MCF 10A (cell line): ENCODE results near the gene FOXP1. TPM values are rescaled to one million over a fixed set of nuclear protein-coding genes. Genes with fewer than 3 reads are reported as not detected.

Source experiments
- BruUV-seq: library from RNA; stranded (reverse); fragments of 400-500 nt; replicated peaks from 2 replicates; lab custom pipeline; 2021; lab: Mats Ljungman, UMichigan
- CTCF ChIA-PET: fragments of 300-600 bp; sonication (Branson Sonifier 250); formaldehyde crosslinking; extraction: SDS; loops from one replicate; lab custom pipeline; 2021; ENCODE audit warnings: antibody characterized with exemption, inconsistent platforms; lab: Yijun Ruan, JAX
- POLR2A ChIA-PET: fragments of 300-600, 350-650 bp; sonication (Branson Sonifier 250); formaldehyde crosslinking; extraction: SDS; loops from one replicate; lab custom pipeline; 2020; ENCODE audit warnings: antibody characterized with exemption, inconsistent platforms; lab: Yijun Ruan, JAX
- DNase-seq: peaks from one replicate; pipeline ENCODE4 v3.0.0-alpha.2; 2018; ENCODE audit not compliant: unreplicated experiment
- H3K27ac Mint-ChIP-seq: one replicate; pipeline ENCODE4 v1.8.0; 2022; ENCODE audit warnings: mild to moderate bottlenecking, low read depth, mixed read lengths; ENCODE audit not compliant: unreplicated experiment
- H3K27me3 Mint-ChIP-seq: one replicate; pipeline ENCODE4 v1.8.0; 2022; ENCODE audit warnings: mixed read lengths; ENCODE audit not compliant: insufficient read depth, unreplicated experiment
- H3K36me3 Mint-ChIP-seq: one replicate; pipeline ENCODE4 v1.8.0; 2022; ENCODE audit warnings: mild to moderate bottlenecking, moderate library complexity, mixed read lengths; ENCODE audit not compliant: insufficient read depth, unreplicated experiment
- H3K4me1 Mint-ChIP-seq: one replicate; pipeline ENCODE4 v1.8.0; 2022; ENCODE audit warnings: mixed read lengths; ENCODE audit not compliant: insufficient read depth, unreplicated experiment
- H3K4me3 Mint-ChIP-seq: one replicate; pipeline ENCODE4 v1.8.0; 2022; ENCODE audit warnings: mild to moderate bottlenecking, moderate library complexity, mixed read lengths; ENCODE audit not compliant: unreplicated experiment
- H3K9me3 Mint-ChIP-seq: one replicate; pipeline ENCODE4 v1.8.0; 2022; ENCODE audit warnings: mixed read lengths; ENCODE audit not compliant: unreplicated experiment
- intact Hi-C: fragments of 100-400 bp; cut with micrococcal nuclease; formaldehyde crosslinking; loops from 2 replicates; pipeline ENCODE4 v1.14.1; 2022
- total RNA-seq: library from RNA; stranded (reverse); gene quantifications from 2 replicates; pipeline ENCODE4 v1.2.3, GENCODE V29; 2022
- TF ChIP-seq, protein P1 (sequence below): fragments of 200-600 bp; IDR thresholded peaks from one replicate; pipeline ENCODE4 v1.8.0; 2022; ENCODE audit warnings: antibody characterized with exemption, mild to moderate bottlenecking; ENCODE audit not compliant: unreplicated experiment

Gene FOXP1
- total RNA-seq, 1 experiment from 2014 or later, result 49.0 TPM

- ChIA-PET CTCF (no interaction called here), POLR2A (interaction anchor here (1.5 kb wide), 1 partner anchor 9 kb away, joined by 4 read pairs; no protein-coding TSS in a partner anchor)
- no peak overlapping the region for H3K4me3 Mint-ChIP-seq
- H3K36me3 Mint-ChIP-seq, result no peaks in the 10 kb centered on the region
- TF ChIP-seq, protein P1, sequence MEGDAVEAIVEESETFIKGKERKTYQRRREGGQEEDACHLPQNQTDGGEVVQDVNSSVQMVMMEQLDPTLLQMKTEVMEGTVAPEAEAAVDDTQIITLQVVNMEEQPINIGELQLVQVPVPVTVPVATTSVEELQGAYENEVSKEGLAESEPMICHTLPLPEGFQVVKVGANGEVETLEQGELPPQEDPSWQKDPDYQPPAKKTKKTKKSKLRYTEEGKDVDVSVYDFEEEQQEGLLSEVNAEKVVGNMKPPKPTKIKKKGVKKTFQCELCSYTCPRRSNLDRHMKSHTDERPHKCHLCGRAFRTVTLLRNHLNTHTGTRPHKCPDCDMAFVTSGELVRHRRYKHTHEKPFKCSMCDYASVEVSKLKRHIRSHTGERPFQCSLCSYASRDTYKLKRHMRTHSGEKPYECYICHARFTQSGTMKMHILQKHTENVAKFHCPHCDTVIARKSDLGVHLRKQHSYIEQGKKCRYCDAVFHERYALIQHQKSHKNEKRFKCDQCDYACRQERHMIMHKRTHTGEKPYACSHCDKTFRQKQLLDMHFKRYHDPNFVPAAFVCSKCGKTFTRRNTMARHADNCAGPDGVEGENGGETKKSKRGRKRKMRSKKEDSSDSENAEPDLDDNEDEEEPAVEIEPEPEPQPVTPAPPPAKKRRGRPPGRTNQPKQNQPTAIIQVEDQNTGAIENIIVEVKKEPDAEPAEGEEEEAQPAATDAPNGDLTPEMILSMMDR, result no peak
- H3K27me3 Mint-ChIP-seq, result no peaks in the 10 kb centered on the region
- DNase-seq, result no peak
- intact Hi-C loops, result no loop called here
- H3K4me1 Mint-ChIP-seq, result peaks cover 9% of the 10 kb centered on the region
- no peaks in the 10 kb centered on the region for H3K9me3 Mint-ChIP-seq
- BruUV-seq, result no TSS peak
- no peak overlapping the region for H3K27ac Mint-ChIP-seq
These were observed 460.9 kb downstream of the FOXP1 start for GRCh38 chr3:71122641-71123040.

DNA sequence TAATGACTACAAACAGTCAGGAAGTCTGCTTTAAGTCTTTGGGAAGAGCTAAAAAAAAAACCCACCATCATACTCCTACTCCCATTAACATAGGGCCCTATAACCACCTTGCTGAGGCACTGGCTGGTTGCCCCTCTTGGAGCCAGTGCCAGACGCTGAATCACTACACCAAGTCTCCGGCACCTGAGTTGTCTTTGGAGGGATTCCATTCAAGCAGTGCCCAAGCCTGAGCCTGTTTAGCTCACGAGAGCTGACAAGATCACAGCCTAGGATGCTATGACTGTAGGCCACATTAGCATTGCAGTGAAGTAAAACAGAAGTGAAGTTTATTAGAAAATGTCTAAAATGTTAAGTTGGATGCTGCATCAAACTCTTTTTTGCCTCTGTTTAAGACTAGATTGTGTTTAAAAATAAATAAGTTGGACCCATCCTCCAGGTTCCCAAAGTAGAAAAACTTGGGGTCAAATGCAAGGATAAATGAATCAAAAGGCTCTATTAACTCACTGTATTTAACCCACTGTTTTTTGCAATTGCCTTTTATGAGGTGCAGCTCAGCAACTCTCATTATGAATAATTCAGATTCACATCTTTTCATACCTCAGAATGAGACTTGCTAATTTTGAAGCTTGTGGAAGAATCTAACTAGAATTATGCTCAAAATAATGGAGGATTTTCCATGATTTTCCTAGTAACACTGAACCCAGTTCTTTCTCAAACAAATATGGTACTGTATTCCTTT, 461.9 kb downstream of the FOXP1 start:
- POLR2A ChIA-PET, result interaction anchor here (1.5 kb wide), 1 partner anchor 10 kb away, joined by 4 read pairs; no protein-coding TSS in a partner anchor

GRCh38 chr3:71120012-71120411, 463.5 kb downstream of the FOXP1 start:
- no peaks in the 10 kb centered on the region for H3K36me3 Mint-ChIP-seq
- BruUV-seq, result no TSS peak
- no peak for DNase-seq
- H3K4me1 Mint-ChIP-seq, result peaks cover 9% of the 10 kb centered on the region
- ChIA-PET POLR2A (no interaction called here), CTCF (interaction anchor here (0.7 kb wide), 1 partner anchor 181 kb away, joined by 3 read pairs; no protein-coding TSS in a partner anchor)
- no peaks in the 10 kb centered on the region for H3K27me3 Mint-ChIP-seq
- no peaks in the 10 kb centered on the region for H3K9me3 Mint-ChIP-seq
- TF ChIP-seq, protein P1, result no peak
- intact Hi-C loops, result no loop called here
- no peak overlapping the region for H3K4me3 Mint-ChIP-seq
- H3K27ac Mint-ChIP-seq, result no peak overlapping the region

More for the DNA sequence above, 461.9 kb downstream of the FOXP1 start:
- H3K4me1 Mint-ChIP-seq, result peaks cover 9% of the 10 kb centered on the region
- no peak overlapping the region for H3K4me3 Mint-ChIP-seq
- no TSS peak for BruUV-seq
- intact Hi-C loops, result no loop called here
- H3K27ac Mint-ChIP-seq, result no peak overlapping the region
- H3K36me3 Mint-ChIP-seq, result no peaks in the 10 kb centered on the region
- H3K9me3 Mint-ChIP-seq, result no peaks in the 10 kb centered on the region
- H3K27me3 Mint-ChIP-seq, result no peaks in the 10 kb centered on the region
- CTCF ChIA-PET, result no interaction called here
- TF ChIP-seq, protein P1, result no peak
- peak; percentile 42 for DNase-seq

- Mint-ChIP-seq H3K27ac (no peak overlapping the region), H3K36me3 (peaks cover 2% of the 10 kb centered on the region)
- POLR2A ChIA-PET, result interaction anchor here (1.4 kb wide), 1 partner anchor 17 kb away, joined by 4 read pairs; no protein-coding TSS in a partner anchor
These were observed 464.4 kb downstream of the FOXP1 start for GRCh38 chr3:71119171-71119570.

More at GRCh38 chr3:71119171-71119570, 464.4 kb downstream of the FOXP1 start:
- intact Hi-C loops, result no loop called here
- TF ChIP-seq, protein P1, result no peak
- H3K27me3 Mint-ChIP-seq, result no peaks in the 10 kb centered on the region
- CTCF ChIA-PET, result interaction anchor here (0.5 kb wide), 1 partner anchor 99 kb away, joined by 3 read pairs; no protein-coding TSS in a partner anchor
- no peaks in the 10 kb centered on the region for H3K9me3 Mint-ChIP-seq
- H3K4me1 Mint-ChIP-seq, result peaks cover 9% of the 10 kb centered on the region
- no TSS peak for BruUV-seq
- H3K4me3 Mint-ChIP-seq, result no peak overlapping the region
- DNase-seq, result no peak
